Endothelial cell of umbilical vein (primary cell): Measurements from ENCODE around the gene PSTPIP1. TPM values are rescaled to one million over a fixed set of nuclear protein-coding genes. Genes with fewer than 3 reads are reported as not detected.

Experiments
- BruUV-seq: library from RNA; stranded (reverse); fragments of 400-500 nt; replicated peaks from 2 replicates; lab custom pipeline; 2021; lab: Mats Ljungman, UMichigan
- CTCF ChIA-PET: fragments of 300-600, 350-600 bp; sonication (Branson Sonifier 250); formaldehyde crosslinking; loops from one replicate; lab custom pipeline; 2021; ENCODE audit warnings: antibody characterized with exemption, inconsistent platforms; lab: Charles Lee
- POLR2A ChIA-PET: fragments of 300-600, 350-600 bp; sonication (Branson Sonifier 250); formaldehyde crosslinking; loops from one replicate; lab custom pipeline; 2021; ENCODE audit warnings: antibody characterized with exemption, inconsistent platforms; lab: Charles Lee
- DNase-seq: peaks from one replicate; pipeline ENCODE4 v3.0.0-alpha.2; 2011; ENCODE audit warnings: low read depth, low spot score
- FAIRE-seq: peaks from 2 replicates; lab custom pipeline; 2011; peaks lifted over from hg19 to GRCh38; lab: Jason Lieb, UNC
- H2AFZ ChIP-seq: 2 replicates; pipeline ENCODE4 v1.6.0; 2012; ENCODE audit warnings: low read depth, low read length, control low read depth, inconsistent platforms
- H3K27ac ChIP-seq: 2 replicates; pipeline ENCODE4 v1.5.1; 2011; ENCODE audit warnings: low read depth, mild to moderate bottlenecking, control low read depth, low read length, moderate library complexity; ENCODE audit not compliant: insufficient read depth
- H3K27me3 ChIP-seq, 2 experiments: 2 replicates each; pipeline versions ENCODE4 v1.6.0 to v1.6.1; 2011; ENCODE audit warnings: low read length in 2 of 2, mixed read lengths in 1 of 2; ENCODE audit not compliant: control insufficient read depth in 2 of 2, insufficient read depth in 2 of 2
- H3K36me3 ChIP-seq, 2 experiments: 2 replicates in 1 of 2; 3 replicates in 1 of 2; pipeline ENCODE4 v1.5.1; 2011; ENCODE audit warnings: low read length in 2 of 2, mild to moderate bottlenecking in 1 of 2, moderate library complexity in 1 of 2; ENCODE audit not compliant: control insufficient read depth in 2 of 2, insufficient read depth in 2 of 2; ENCODE audit errors: extremely low read depth in 1 of 2
- H3K4me1 ChIP-seq: 3 replicates; pipeline ENCODE4 v1.5.1; 2011; ENCODE audit warnings: mild to moderate bottlenecking, low read length; ENCODE audit not compliant: control insufficient read depth, insufficient read depth; ENCODE audit errors: extremely low read depth
- H3K4me2 ChIP-seq: 2 replicates; pipeline ENCODE4 v1.6.1; 2011; ENCODE audit warnings: low read length, control low read depth, mixed read lengths; ENCODE audit not compliant: insufficient read depth
- H3K4me3 ChIP-seq, 3 experiments: fragments of 200-600 bp in 1 of 3; sonication (generic), shearing (Covaris generic) in 1 of 3; replicated peaks in 1 of 3; 2 replicates each; pipeline ENCODE4 v1.5.1; 2011 to 2016; ENCODE audit warnings: control low read depth in 3 of 3, low read length in 3 of 3, mild to moderate bottlenecking in 2 of 3, inconsistent platforms in 1 of 3, low read depth in 1 of 3, moderate library complexity in 1 of 3; ENCODE audit not compliant: insufficient read depth in 1 of 3
- H3K79me2 ChIP-seq: 2 replicates; pipeline ENCODE4 v1.6.0; 2012; ENCODE audit warnings: low read length, inconsistent platforms; ENCODE audit not compliant: control insufficient read depth, insufficient read depth
- H3K9ac ChIP-seq: replicated peaks from 2 replicates; pipeline ENCODE3; 2011; ENCODE audit warnings: low read length, control low read depth; ENCODE audit not compliant: insufficient read depth; ENCODE audit errors: extremely low read depth
- H3K9me1 ChIP-seq: replicated peaks from 3 replicates; pipeline ENCODE4 v1.6.0; 2011; ENCODE audit warnings: mild to moderate bottlenecking, low read length; ENCODE audit not compliant: control insufficient read depth, insufficient read depth; ENCODE audit errors: extremely low read depth
- H3K9me3 ChIP-seq: replicated peaks from 2 replicates; pipeline ENCODE4 v1.5.1; 2012; ENCODE audit warnings: low read length, inconsistent platforms; ENCODE audit not compliant: control insufficient read depth, insufficient read depth
- H4K20me1 ChIP-seq: replicated peaks from 2 replicates; pipeline ENCODE3; 2011; ENCODE audit warnings: mild to moderate bottlenecking, low read length; ENCODE audit not compliant: control insufficient read depth, insufficient read depth; ENCODE audit errors: extremely low read depth
- CTCF ChIP-seq, 2 donors: IDR thresholded peaks; 1 replicate in 1 of 2; 2 replicates in 1 of 2; pipeline ENCODE4 v1.5.1; 2011; ENCODE audit warnings: low read length in 2 of 2, mild to moderate bottlenecking in 2 of 2, moderate library complexity in 2 of 2, control low read depth in 1 of 2, inconsistent platforms in 1 of 2, low read depth in 1 of 2; ENCODE audit not compliant: insufficient read depth in 1 of 2; ENCODE audit errors: extremely low read depth in 1 of 2
- EZH2 ChIP-seq: IDR thresholded peaks from 2 replicates; pipeline ENCODE4 v1.6.1; 2012; ENCODE audit warnings: borderline replicate concordance, low read depth, mild to moderate bottlenecking, moderate library complexity, low read length, inconsistent platforms; ENCODE audit not compliant: severe bottlenecking
- FOS ChIP-seq: IDR thresholded peaks from 2 replicates; pipeline ENCODE4 v1.6.1; 2011; ENCODE audit warnings: mild to moderate bottlenecking, low read length, moderate library complexity, borderline replicate concordance; ENCODE audit not compliant: insufficient read depth
- GATA2 ChIP-seq: IDR thresholded peaks from 2 replicates; pipeline ENCODE4 v1.7.0; 2011; ENCODE audit warnings: low read depth, mild to moderate bottlenecking, moderate library complexity, mixed read lengths, low read length; ENCODE audit not compliant: insufficient read length, insufficient read depth
- JUN ChIP-seq: IDR thresholded peaks from 2 replicates; pipeline ENCODE4 v1.6.1; 2011; ENCODE audit warnings: borderline replicate concordance, low read depth; ENCODE audit not compliant: insufficient read length, insufficient read depth
- MAX ChIP-seq: IDR thresholded peaks from 2 replicates; pipeline ENCODE4 v1.6.1; 2011; ENCODE audit not compliant: insufficient read depth, insufficient read length
- MYC ChIP-seq: IDR thresholded peaks from one replicate; pipeline ENCODE4 v1.6.1; 2011; ENCODE audit warnings: mild to moderate bottlenecking, low read depth, low read length
- POLR2A ChIP-seq: IDR thresholded peaks from 2 replicates; pipeline ENCODE4 v1.6.1; 2012; ENCODE audit warnings: low read depth, mild to moderate bottlenecking, control low read depth, low read length
- POLR2AphosphoS5 ChIP-seq: IDR thresholded peaks from 2 replicates; pipeline ENCODE4 v1.6.1; 2012; ENCODE audit warnings: low read depth, mild to moderate bottlenecking, control low read depth, low read length, moderate library complexity; ENCODE audit not compliant: insufficient read depth
- dilution Hi-C: fragments of 300-500 bp; cut with MboI; formaldehyde crosslinking; loops from one replicate; pipeline ENCODE4 v1.15.0; 2019; ENCODE audit warnings: low sequenced_read_pairs; ENCODE audit not compliant: extremely low pct_ligation_motif_present
- intact Hi-C: fragments of 100-400 bp; cut with micrococcal nuclease; formaldehyde crosslinking; loops from one replicate; pipeline ENCODE4 v1.10.0; 2022
- polyA plus RNA-seq, 4 experiments: library from polyadenylated mRNA; depleted of rRNA in 3 of 4; stranded (reverse) in 3 of 4; unstranded in 1 of 4; fragments of >200 nt; gene quantifications; 2 replicates each; pipeline versions ENCODE4 v1.2.1 to v1.2.3, GENCODE V29; 2011 to 2012; ENCODE audit warnings: missing spikeins in 1 of 4
- small RNA-seq: library from RNA; depleted of rRNA; stranded (forward); fragments of <200 nt; gene quantifications from one replicate; pipeline ENCODE3, GENCODE V24; 2012; ENCODE audit warnings: low replicate concordance, low read depth; ENCODE audit not compliant: insufficient read depth, insufficient read length
- total RNA-seq: library from RNA; stranded (reverse); gene quantifications from 2 replicates; pipeline ENCODE4 v1.2.3, GENCODE V29; 2021

The PSTPIP1 gene
- total and polyA plus RNA-seq, 2 donors (not counting 3 experiments of a cell fraction or from before 2014, with no cell fraction given) = not detected

GRCh38 chr15:77085297-77085696, 90.4 kb downstream of the PSTPIP1 start:
- H3K27ac ChIP-seq = no peak overlapping the region
- no peak overlapping the region for H2AFZ ChIP-seq
- FAIRE-seq = no peak
- TF ChIP-seq MAX = no peak
- no peak for TF ChIP-seq POLR2A
- no peak for TF ChIP-seq EZH2
- TF ChIP-seq JUN = no peak
- TF ChIP-seq CTCF (IDR thresholded peaks at IDR 0.05; ENCODE audit: extremely low read depth in 1 of 2, insufficient read depth in 1 of 2, low read depth in 1 of 2, low read length in 2 of 2) = no peak
- no peak for TF ChIP-seq FOS
- TF ChIP-seq POLR2AphosphoS5 = no peak
- TF ChIP-seq MYC = no peak
- no peak for TF ChIP-seq GATA2
- DNase-seq = no peak
- no peak overlapping the region for H3K4me3 ChIP-seq
- no peaks in the 10 kb centered on the region for H3K79me2 ChIP-seq
- intact Hi-C loops = no loop called here
- no peaks in the 10 kb centered on the region for H3K9me3 ChIP-seq
- no peaks in the 10 kb centered on the region for H3K9me1 ChIP-seq
- peaks cover 7% of the 10 kb centered on the region for H3K4me1 ChIP-seq
- no peak overlapping the region for H3K4me2 ChIP-seq
- ChIA-PET POLR2A (no interaction called here), CTCF (no interaction called here)
- no peak overlapping the region for H3K9ac ChIP-seq
- H3K36me3 ChIP-seq = no peaks in the 10 kb centered on the region
- H4K20me1 ChIP-seq = no peaks in the 10 kb centered on the region
- no peaks in the 10 kb centered on the region for H3K27me3 ChIP-seq
- dilution Hi-C loops = no loop called here
- no TSS peak for BruUV-seq

Small RNAs within 50 kb of the gene (small RNA-seq; reads per million reads assigned to genes)
- gene RN7SL278P = not detected

Other genes with a start within 250 kb of the PSTPIP1 start
- 11.2 and 12.7 TPM in 2 replicates for gene SCAPER, start 89.8 kb upstream of the PSTPIP1 start, total RNA-seq
- 1.5 and 2.7 TPM in 2 replicates for gene SCAPER, start 89.8 kb upstream of the PSTPIP1 start, polyA plus RNA-seq
- gene RCN2, start 63.4 kb upstream of the PSTPIP1 start, total RNA-seq = 69.8 and 71.9 TPM in 2 replicates
- 30.2 and 45.2 TPM in 2 replicates for gene RCN2, start 63.4 kb upstream of the PSTPIP1 start, polyA plus RNA-seq
- gene TSPAN3, start 76.0 kb downstream of the PSTPIP1 start, total RNA-seq = 202 and 215 TPM in 2 replicates
- gene TSPAN3, start 76.0 kb downstream of the PSTPIP1 start, polyA plus RNA-seq = 540 and 606 TPM in 2 replicates